ENCODE data around the gene SFRP5.

The SFRP5 gene

DNA sequence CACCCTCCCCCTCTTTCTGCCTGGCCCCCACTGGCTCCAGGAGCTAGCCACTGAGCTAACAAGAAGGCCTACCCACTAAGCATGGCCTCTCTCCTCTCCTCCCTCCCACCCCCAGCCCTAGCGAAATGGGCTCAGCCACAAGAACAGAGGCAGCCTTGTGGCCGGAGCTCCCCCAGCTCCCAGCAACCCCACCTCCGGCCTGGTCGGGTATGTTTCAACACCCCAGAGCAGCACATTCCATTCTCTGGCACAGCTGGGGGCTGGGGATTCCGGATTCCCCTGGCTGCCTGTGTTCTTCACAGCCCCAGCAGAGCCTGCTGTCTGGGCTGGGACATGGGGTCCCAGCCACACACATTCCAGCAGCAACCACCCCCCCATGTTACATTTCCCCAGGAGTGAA is 9.0 kb downstream of the SFRP5 start:
- TF ChIP-seq OSR1 (CRISPR knock-in tag; IDR thresholded peaks at IDR 0.05) (no peak), RARB (CRISPR knock-in tag; IDR thresholded peaks at IDR 0.05) (no peak)
- TF ChIP-seq, protein P1, sequence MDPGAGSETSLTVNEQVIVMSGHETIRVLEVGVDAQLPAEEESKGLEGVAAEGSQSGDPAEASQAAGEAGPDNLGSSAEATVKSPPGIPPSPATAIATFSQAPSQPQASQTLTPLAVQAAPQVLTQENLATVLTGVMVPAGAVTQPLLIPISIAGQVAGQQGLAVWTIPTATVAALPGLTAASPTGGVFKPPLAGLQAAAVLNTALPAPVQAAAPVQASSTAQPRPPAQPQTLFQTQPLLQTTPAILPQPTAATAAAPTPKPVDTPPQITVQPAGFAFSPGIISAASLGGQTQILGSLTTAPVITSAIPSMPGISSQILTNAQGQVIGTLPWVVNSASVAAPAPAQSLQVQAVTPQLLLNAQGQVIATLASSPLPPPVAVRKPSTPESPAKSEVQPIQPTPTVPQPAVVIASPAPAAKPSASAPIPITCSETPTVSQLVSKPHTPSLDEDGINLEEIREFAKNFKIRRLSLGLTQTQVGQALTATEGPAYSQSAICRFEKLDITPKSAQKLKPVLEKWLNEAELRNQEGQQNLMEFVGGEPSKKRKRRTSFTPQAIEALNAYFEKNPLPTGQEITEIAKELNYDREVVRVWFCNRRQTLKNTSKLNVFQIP (CRISPR knock-in tag; IDR thresholded peaks at IDR 0.05; ENCODE audit: borderline replicate concordance, low read depth): no peak
- no peak for ATAC-seq

DNA sequence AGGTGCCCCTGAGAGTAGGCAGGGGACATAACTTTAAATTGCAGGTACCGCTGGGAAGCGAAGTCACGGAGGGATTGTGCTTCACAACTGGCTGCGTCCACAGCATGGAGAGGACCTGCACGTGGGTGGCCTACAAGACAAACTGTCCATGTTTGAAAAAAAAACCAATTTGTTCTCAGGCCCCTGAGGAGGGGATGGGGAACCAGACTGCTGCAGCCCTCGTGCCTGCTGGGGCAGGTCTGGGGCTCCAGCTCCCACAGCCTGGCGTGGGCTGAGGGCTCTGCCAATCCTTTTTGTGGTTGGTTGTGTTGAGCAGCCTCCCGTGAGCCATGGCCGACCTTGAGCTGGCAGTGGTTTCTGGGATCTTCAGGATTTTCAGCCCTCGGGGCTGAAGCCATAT is 9.7 kb downstream of the SFRP5 start:
- ATAC-seq: no peak
- TF ChIP-seq TCF4 (CRISPR knock-in tag; IDR thresholded peaks at IDR 0.05; ENCODE audit: borderline replicate concordance) (no peak), TOX (CRISPR knock-in tag; IDR thresholded peaks at IDR 0.05; ENCODE audit: borderline replicate concordance) (no peak), GLIS3 (CRISPR knock-in tag; IDR thresholded peaks at IDR 0.05) (no peak), CSDC2 (CRISPR knock-in tag; IDR thresholded peaks at IDR 0.05) (no peak)
- TF ChIP-seq, protein P2, sequence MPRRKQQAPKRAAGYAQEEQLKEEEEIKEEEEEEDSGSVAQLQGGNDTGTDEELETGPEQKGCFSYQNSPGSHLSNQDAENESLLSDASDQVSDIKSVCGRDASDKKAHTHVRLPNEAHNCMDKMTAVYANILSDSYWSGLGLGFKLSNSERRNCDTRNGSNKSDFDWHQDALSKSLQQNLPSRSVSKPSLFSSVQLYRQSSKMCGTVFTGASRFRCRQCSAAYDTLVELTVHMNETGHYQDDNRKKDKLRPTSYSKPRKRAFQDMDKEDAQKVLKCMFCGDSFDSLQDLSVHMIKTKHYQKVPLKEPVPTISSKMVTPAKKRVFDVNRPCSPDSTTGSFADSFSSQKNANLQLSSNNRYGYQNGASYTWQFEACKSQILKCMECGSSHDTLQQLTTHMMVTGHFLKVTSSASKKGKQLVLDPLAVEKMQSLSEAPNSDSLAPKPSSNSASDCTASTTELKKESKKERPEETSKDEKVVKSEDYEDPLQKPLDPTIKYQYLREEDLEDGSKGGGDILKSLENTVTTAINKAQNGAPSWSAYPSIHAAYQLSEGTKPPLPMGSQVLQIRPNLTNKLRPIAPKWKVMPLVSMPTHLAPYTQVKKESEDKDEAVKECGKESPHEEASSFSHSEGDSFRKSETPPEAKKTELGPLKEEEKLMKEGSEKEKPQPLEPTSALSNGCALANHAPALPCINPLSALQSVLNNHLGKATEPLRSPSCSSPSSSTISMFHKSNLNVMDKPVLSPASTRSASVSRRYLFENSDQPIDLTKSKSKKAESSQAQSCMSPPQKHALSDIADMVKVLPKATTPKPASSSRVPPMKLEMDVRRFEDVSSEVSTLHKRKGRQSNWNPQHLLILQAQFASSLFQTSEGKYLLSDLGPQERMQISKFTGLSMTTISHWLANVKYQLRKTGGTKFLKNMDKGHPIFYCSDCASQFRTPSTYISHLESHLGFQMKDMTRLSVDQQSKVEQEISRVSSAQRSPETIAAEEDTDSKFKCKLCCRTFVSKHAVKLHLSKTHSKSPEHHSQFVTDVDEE (CRISPR knock-in tag; IDR thresholded peaks at IDR 0.05): no peak
- TF ChIP-seq, protein P3, sequence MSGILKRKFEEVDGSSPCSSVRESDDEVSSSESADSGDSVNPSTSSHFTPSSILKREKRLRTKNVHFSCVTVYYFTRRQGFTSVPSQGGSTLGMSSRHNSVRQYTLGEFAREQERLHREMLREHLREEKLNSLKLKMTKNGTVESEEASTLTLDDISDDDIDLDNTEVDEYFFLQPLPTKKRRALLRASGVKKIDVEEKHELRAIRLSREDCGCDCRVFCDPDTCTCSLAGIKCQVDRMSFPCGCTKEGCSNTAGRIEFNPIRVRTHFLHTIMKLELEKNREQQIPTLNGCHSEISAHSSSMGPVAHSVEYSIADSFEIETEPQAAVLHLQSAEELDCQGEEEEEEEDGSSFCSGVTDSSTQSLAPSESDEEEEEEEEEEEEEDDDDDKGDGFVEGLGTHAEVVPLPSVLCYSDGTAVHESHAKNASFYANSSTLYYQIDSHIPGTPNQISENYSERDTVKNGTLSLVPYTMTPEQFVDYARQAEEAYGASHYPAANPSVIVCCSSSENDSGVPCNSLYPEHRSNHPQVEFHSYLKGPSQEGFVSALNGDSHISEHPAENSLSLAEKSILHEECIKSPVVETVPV (CRISPR knock-in tag; IDR thresholded peaks at IDR 0.05): no peak
- TF ChIP-seq, protein P4, sequence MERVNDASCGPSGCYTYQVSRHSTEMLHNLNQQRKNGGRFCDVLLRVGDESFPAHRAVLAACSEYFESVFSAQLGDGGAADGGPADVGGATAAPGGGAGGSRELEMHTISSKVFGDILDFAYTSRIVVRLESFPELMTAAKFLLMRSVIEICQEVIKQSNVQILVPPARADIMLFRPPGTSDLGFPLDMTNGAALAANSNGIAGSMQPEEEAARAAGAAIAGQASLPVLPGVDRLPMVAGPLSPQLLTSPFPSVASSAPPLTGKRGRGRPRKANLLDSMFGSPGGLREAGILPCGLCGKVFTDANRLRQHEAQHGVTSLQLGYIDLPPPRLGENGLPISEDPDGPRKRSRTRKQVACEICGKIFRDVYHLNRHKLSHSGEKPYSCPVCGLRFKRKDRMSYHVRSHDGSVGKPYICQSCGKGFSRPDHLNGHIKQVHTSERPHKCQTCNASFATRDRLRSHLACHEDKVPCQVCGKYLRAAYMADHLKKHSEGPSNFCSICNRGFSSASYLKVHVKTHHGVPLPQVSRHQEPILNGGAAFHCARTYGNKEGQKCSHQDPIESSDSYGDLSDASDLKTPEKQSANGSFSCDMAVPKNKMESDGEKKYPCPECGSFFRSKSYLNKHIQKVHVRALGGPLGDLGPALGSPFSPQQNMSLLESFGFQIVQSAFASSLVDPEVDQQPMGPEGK (CRISPR knock-in tag; IDR thresholded peaks at IDR 0.05; ENCODE audit: borderline replicate concordance): no peak

DNA sequence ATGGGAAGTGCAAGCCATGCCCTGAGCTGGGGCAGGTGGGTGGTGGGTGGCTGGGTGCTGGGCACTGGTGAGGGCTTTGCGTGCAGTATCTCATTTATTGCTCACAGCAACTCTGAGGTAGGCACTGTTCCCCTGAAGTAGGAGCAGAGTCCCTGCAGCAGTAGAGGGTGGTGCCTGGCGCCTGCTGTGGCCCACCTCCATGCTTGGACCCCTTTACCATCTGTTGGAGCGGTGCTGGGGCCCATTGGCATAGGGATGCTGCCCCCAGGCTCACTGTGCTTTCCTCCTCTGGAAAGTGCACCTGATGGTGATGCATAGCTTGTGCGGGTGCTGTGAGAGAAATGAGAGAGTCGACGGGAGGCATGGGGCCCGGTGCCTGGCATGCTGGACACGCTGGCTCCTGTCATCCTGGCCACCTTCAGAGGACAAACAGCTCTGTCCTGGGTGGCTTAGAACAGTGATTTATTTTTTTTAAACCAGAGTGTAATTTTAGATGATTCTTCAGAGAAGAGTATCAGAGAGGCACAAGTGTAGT is 10.4 kb downstream of the SFRP5 start:
- ATAC-seq: no peak
- TF ChIP-seq, protein P1 (CRISPR knock-in tag; IDR thresholded peaks at IDR 0.05; ENCODE audit: borderline replicate concordance, low read depth): no peak
- TF ChIP-seq, protein P5, sequence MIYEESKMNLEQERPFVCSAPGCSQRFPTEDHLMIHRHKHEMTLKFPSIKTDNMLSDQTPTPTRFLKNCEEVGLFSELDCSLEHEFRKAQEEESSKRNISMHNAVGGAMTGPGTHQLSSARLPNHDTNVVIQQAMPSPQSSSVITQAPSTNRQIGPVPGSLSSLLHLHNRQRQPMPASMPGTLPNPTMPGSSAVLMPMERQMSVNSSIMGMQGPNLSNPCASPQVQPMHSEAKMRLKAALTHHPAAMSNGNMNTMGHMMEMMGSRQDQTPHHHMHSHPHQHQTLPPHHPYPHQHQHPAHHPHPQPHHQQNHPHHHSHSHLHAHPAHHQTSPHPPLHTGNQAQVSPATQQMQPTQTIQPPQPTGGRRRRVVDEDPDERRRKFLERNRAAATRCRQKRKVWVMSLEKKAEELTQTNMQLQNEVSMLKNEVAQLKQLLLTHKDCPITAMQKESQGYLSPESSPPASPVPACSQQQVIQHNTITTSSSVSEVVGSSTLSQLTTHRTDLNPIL (CRISPR knock-in tag; IDR thresholded peaks at IDR 0.05; ENCODE audit: low read depth): no peak
- TF ChIP-seq PPARA (CRISPR knock-in tag; IDR thresholded peaks at IDR 0.05; ENCODE audit: borderline replicate concordance) (no peak), ZNF8 (CRISPR knock-in tag; IDR thresholded peaks at IDR 0.05) (no peak), GLIS3 (CRISPR knock-in tag; IDR thresholded peaks at IDR 0.05) (no peak), ISL1 (CRISPR knock-in tag; IDR thresholded peaks at IDR 0.05) (no peak), CSDC2 (CRISPR knock-in tag; IDR thresholded peaks at IDR 0.05) (no peak), ZFP3 (CRISPR knock-in tag; IDR thresholded peaks at IDR 0.05) (no peak), OSR1 (CRISPR knock-in tag; IDR thresholded peaks at IDR 0.05) (no peak), RARB (CRISPR knock-in tag; IDR thresholded peaks at IDR 0.05) (no peak), ZNF565 (CRISPR knock-in tag; conservative IDR thresholded peaks at IDR 0.05; ENCODE audit: low read depth) (no peak)
- TF ChIP-seq, protein P3 (CRISPR knock-in tag; IDR thresholded peaks at IDR 0.05): no peak
- TF ChIP-seq, protein P4 (CRISPR knock-in tag; IDR thresholded peaks at IDR 0.05; ENCODE audit: borderline replicate concordance): no peak
